H1 (cell line): ENCODE results near the gene SPTBN1. TPM values are rescaled to one million over a fixed set of nuclear protein-coding genes. Genes with fewer than 3 reads are reported as not detected.

Experiments used
- CTCF ChIA-PET: fragments of 300-600 bp; sonication (Branson Sonifier 250); formaldehyde crosslinking; loops from one replicate; lab custom pipeline; 2021; ENCODE audit not compliant: partially characterized antibody; lab: Charles Lee
- POLR2A ChIA-PET: fragments of 300-600 bp; sonication (Branson Sonifier 250); formaldehyde crosslinking; loops from one replicate; lab custom pipeline; 2021; ENCODE audit warnings: inconsistent platforms; ENCODE audit not compliant: partially characterized antibody; lab: Charles Lee
- DNase-seq, 2 experiments: peaks; one replicate each; pipeline versions ENCODE4 v3.0.0 to v3.0.0-alpha.2; 2010 to 2022; ENCODE audit warnings: low spot score in 2 of 2, low read depth in 1 of 2, mixed read lengths in 1 of 2
- FAIRE-seq: peaks from 2 replicates; lab custom pipeline; 2011; peaks lifted over from hg19 to GRCh38; lab: Jason Lieb, UNC
- H2AFZ ChIP-seq: 2 replicates; pipeline ENCODE4 v1.8.1; 2012; ENCODE audit warnings: low read length, inconsistent platforms
- H2AK5ac ChIP-seq: 2 replicates; pipeline ENCODE4 v1.6.1; 2013; ENCODE audit warnings: low read depth, low read length
- H2BK120ac ChIP-seq: replicated peaks from 2 replicates; pipeline ENCODE3; 2013; ENCODE audit warnings: low read depth, low read length, inconsistent platforms
- H2BK12ac ChIP-seq: 2 replicates; pipeline ENCODE4 v1.6.1; 2013; ENCODE audit warnings: low read depth, low read length
- H2BK15ac ChIP-seq: 2 replicates; pipeline ENCODE4 v1.6.1; 2013; ENCODE audit warnings: low read length
- H2BK20ac ChIP-seq: 2 replicates; pipeline ENCODE4 v1.6.1; 2013; ENCODE audit warnings: low read length
- H2BK5ac ChIP-seq: 2 replicates; pipeline ENCODE4 v1.6.1; 2013; ENCODE audit warnings: low read depth, low read length
- H3K14ac ChIP-seq: 2 replicates; pipeline ENCODE4 v1.6.1; 2013; ENCODE audit warnings: inconsistent platforms; ENCODE audit not compliant: insufficient read length
- H3K18ac ChIP-seq: 2 replicates; pipeline ENCODE4 v1.6.1; 2013; ENCODE audit warnings: low read length; ENCODE audit errors: extremely low read depth
- H3K23ac ChIP-seq: 2 replicates; pipeline ENCODE4 v1.6.1; 2013; ENCODE audit warnings: inconsistent platforms; ENCODE audit not compliant: insufficient read length
- H3K23me2 ChIP-seq: 2 replicates; pipeline ENCODE4 v1.6.1; 2013; ENCODE audit warnings: low read depth, low read length
- H3K27ac ChIP-seq: 2 replicates; pipeline ENCODE4 v1.6.1; 2011; ENCODE audit warnings: low read depth, low read length, inconsistent platforms
- H3K27me3 ChIP-seq, 4 experiments: replicated peaks in 1 of 4; 1 replicate in 1 of 4; 2 replicates in 3 of 4; pipeline versions ENCODE4 v1.6.1 to v1.8.1; 2011 to 2013; ENCODE audit warnings: low read length in 3 of 4, mild to moderate bottlenecking in 3 of 4, inconsistent platforms in 2 of 4, mixed read lengths in 2 of 4, moderate library complexity in 1 of 4; ENCODE audit not compliant: control insufficient read depth in 3 of 4, insufficient read depth in 3 of 4; ENCODE audit errors: extremely low read depth in 1 of 4
- H3K36me3 ChIP-seq, 4 experiments: 2 replicates each; pipeline versions ENCODE4 v1.6.1 to v1.8.1; 2011 to 2013; ENCODE audit warnings: mild to moderate bottlenecking in 4 of 4, low read length in 3 of 4, moderate library complexity in 2 of 4, control low read depth in 1 of 4, inconsistent platforms in 1 of 4; ENCODE audit not compliant: insufficient read depth in 4 of 4, control insufficient read depth in 2 of 4
- H3K4ac ChIP-seq: replicated peaks from 2 replicates; pipeline ENCODE3; 2013; ENCODE audit warnings: low read length, low read depth, mixed read lengths, inconsistent platforms; ENCODE audit not compliant: insufficient read length
- H3K4me1 ChIP-seq, 4 experiments: replicated peaks in 1 of 4; 1 replicate in 1 of 4; 2 replicates in 3 of 4; pipeline versions ENCODE4 v1.6.1 to v1.8.1; 2011 to 2013; ENCODE audit warnings: low read length in 3 of 4, inconsistent platforms in 2 of 4, mixed read lengths in 1 of 4; ENCODE audit not compliant: insufficient read depth in 4 of 4, control insufficient read depth in 3 of 4
- H3K4me2 ChIP-seq, 2 experiments: 2 replicates each; pipeline versions ENCODE4 v1.6.1 to v1.8.1; 2011 to 2013; ENCODE audit warnings: low read depth in 2 of 2, low read length in 2 of 2, control low read depth in 1 of 2, inconsistent platforms in 1 of 2, mild to moderate bottlenecking in 1 of 2; ENCODE audit not compliant: insufficient read depth in 1 of 2
- H3K4me3 ChIP-seq, 4 experiments: fragments of 200-600, 300-600 bp in 1 of 4; sonication (generic), shearing (Covaris generic), sonication (Bioruptor Twin) in 1 of 4; 2 replicates each; pipeline versions ENCODE4 v1.5.1 to v1.8.1; 2011 to 2016; ENCODE audit warnings: low read length in 4 of 4, low read depth in 3 of 4, control low read depth in 2 of 4, inconsistent platforms in 2 of 4, mild to moderate bottlenecking in 2 of 4, mixed read lengths in 1 of 4, moderate library complexity in 1 of 4; ENCODE audit not compliant: insufficient read depth in 2 of 4; ENCODE audit errors: extremely low read depth in 1 of 4
- H3K56ac ChIP-seq: replicated peaks from 2 replicates; pipeline ENCODE3; 2013; ENCODE audit warnings: low read depth, mild to moderate bottlenecking, mixed read lengths, low read length, inconsistent platforms; ENCODE audit not compliant: insufficient read length
- H3K79me1 ChIP-seq: 2 replicates; pipeline ENCODE4 v1.6.1; 2013; ENCODE audit warnings: low read depth, low read length, control low read depth
- H3K79me2 ChIP-seq, 2 experiments: 2 replicates each; pipeline versions ENCODE4 v1.6.1 to v1.8.1; 2012 to 2013; ENCODE audit warnings: low read length in 2 of 2, mild to moderate bottlenecking in 2 of 2, inconsistent platforms in 1 of 2; ENCODE audit not compliant: insufficient read depth in 2 of 2, control insufficient read depth in 1 of 2
- H3K9ac ChIP-seq, 4 experiments: replicated peaks in 1 of 4; 1 replicate in 1 of 4; 2 replicates in 3 of 4; pipeline versions ENCODE4 v1.6.1 to v1.8.1; 2011 to 2013; ENCODE audit warnings: low read depth in 3 of 4, low read length in 3 of 4, control low read depth in 2 of 4, mild to moderate bottlenecking in 2 of 4, moderate library complexity in 2 of 4, inconsistent platforms in 1 of 4; ENCODE audit errors: extremely low read depth in 1 of 4
- H3K9me3 ChIP-seq, 2 experiments: 2 replicates each; pipeline versions ENCODE4 v1.6.1 to v1.8.1; 2012 to 2013; ENCODE audit warnings: mild to moderate bottlenecking in 2 of 2, moderate library complexity in 2 of 2, control low read depth in 1 of 2, inconsistent platforms in 1 of 2, low read depth in 1 of 2, low read length in 1 of 2, mixed read lengths in 1 of 2; ENCODE audit not compliant: insufficient read depth in 2 of 2
- H4K20me1 ChIP-seq, 2 experiments: replicated peaks in 1 of 2; 2 replicates each; pipeline versions ENCODE3 to v1.8.1; 2011 to 2013; ENCODE audit warnings: inconsistent platforms in 2 of 2, low read length in 2 of 2, mild to moderate bottlenecking in 1 of 2; ENCODE audit not compliant: insufficient read depth in 2 of 2, control insufficient read depth in 1 of 2
- H4K5ac ChIP-seq: 2 replicates; pipeline ENCODE4 v1.6.1; 2013; ENCODE audit warnings: low read length, low read depth, mixed read lengths, inconsistent platforms; ENCODE audit not compliant: insufficient read length
- H4K8ac ChIP-seq: 2 replicates; pipeline ENCODE4 v1.8.0; 2013; ENCODE audit warnings: mild to moderate bottlenecking, moderate library complexity, low read length, inconsistent platforms; ENCODE audit not compliant: insufficient read depth; ENCODE audit errors: extremely low read depth
- H4K91ac ChIP-seq: replicated peaks from 2 replicates; pipeline ENCODE3; 2013; ENCODE audit warnings: low read length, mixed read lengths, inconsistent platforms; ENCODE audit not compliant: insufficient read length
- CREB1 ChIP-seq: IDR thresholded peaks from 2 replicates; pipeline ENCODE4 v1.6.1; 2012; ENCODE audit warnings: inconsistent platforms
- CTCF ChIP-seq, 3 experiments: IDR thresholded peaks; 1 replicate in 2 of 3; 2 replicates in 1 of 3; pipeline versions ENCODE4 v1.5.1 to v1.6.1; 2011; ENCODE audit warnings: low read length in 3 of 3, mild to moderate bottlenecking in 3 of 3, inconsistent platforms in 2 of 3, low read depth in 1 of 3, moderate library complexity in 1 of 3; ENCODE audit not compliant: insufficient read depth in 1 of 3; ENCODE audit errors: control extremely low read depth in 1 of 3
- KDM5A ChIP-seq: fragments of 200-600 bp; IDR thresholded peaks from 2 replicates; pipeline ENCODE4 v1.7.1; 2012; ENCODE audit warnings: mild to moderate bottlenecking, low read length, inconsistent platforms, mixed read lengths
- PHF8 ChIP-seq: fragments of 200-600 bp; sonication (generic); conservative IDR thresholded peaks from 2 replicates; pipeline ENCODE4 v1.7.1; 2012; ENCODE audit warnings: low read depth, mild to moderate bottlenecking, inconsistent platforms, low read length, moderate library complexity
- RBBP5 ChIP-seq: IDR thresholded peaks from 2 replicates; pipeline ENCODE4 v1.7.1; 2012; ENCODE audit warnings: low read depth, mild to moderate bottlenecking, inconsistent platforms, low read length, moderate library complexity, borderline replicate concordance
- WGBS, 2 experiments: shearing (Covaris generic) in 1 of 2; methylation state at CpG; one replicate each; pipeline versions ENCODE4 v1.1.6 to v1.1.7; 2013 to 2015; ENCODE audit warnings: low lambda C conversion rate in 2 of 2, mixed read lengths in 2 of 2, inconsistent platforms in 1 of 2, low coverage in 1 of 2, missing lambda C conversion rate in 1 of 2; ENCODE audit not compliant: insufficient replicate concordance in 2 of 2, insufficient coverage in 1 of 2, insufficient read length in 1 of 2; ENCODE audit errors: extremely low coverage in 1 of 2, missing lambda C conversion rate in 1 of 2; 5-methylcytosine and 5-hydroxymethylcytosine counted together
- polyA plus RNA-seq, 7 experiments: library from polyadenylated mRNA; depleted of rRNA in 3 of 7; stranded (reverse) in 5 of 7; unstranded in 2 of 7; fragments of >200 nt in 5 of 7; fragments of 200-250 nt in 2 of 7; gene quantifications; 1 replicate in 5 of 7; 2 replicates in 1 of 7; 4 replicates in 1 of 7; pipeline versions ENCODE4 v1.2.1 to v1.2.3, GENCODE V29; 2011 to 2013; ENCODE audit warnings: missing spikeins in 2 of 7, mixed read lengths in 2 of 7
- total RNA-seq: library from RNA; stranded (reverse); fragmentation: NEBNext Ultra II Directional; extraction: Animal tissue kit (Norgen Biotek cat#: 25700); gene quantifications from 2 replicates; pipeline ENCODE4 v1.2.1, GENCODE V29; 2021
- TF ChIP-seq, protein P1 (sequence below): IDR thresholded peaks from 2 replicates; pipeline ENCODE4 v1.6.1; 2011; ENCODE audit warnings: low read depth, mild to moderate bottlenecking, low read length; ENCODE audit not compliant: insufficient read depth

Gene SPTBN1
- total and polyA plus RNA-seq, 2 of the 8 experiments (the other 6 are each of a cell fraction or from before 2014, with no cell fraction given), result 31.8 to 180 TPM

DNA sequence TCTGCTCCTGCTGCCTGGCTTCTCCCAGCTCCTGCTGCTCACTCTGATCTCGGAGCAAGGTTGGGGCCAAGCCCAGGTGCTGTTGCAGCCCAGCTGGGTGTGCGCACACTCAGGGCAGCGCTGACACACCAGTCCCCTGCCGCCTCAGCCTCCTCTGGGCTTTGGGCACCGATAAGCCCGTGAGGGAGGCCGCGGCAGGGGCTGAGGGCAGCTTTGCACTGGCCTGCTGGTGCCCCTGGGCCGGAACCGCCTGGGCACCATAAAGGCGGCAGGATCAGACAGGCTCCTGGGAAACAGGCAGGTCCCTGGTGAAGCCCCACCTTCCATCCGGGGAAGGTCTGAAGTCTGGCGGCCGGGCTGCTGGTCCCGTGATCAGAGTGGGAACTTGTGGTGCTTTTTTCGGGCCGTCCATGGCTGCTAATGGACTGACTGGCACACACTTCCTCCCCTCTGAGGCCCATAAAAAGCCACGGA, 253.2 kb downstream of the SPTBN1 start:
- Histone ChIP-seq H3K9me3 (no peaks in the 10 kb centered on the region), H3K79me1 (no peaks in the 10 kb centered on the region), H4K8ac (peak overlapping the region; percentile 41), H4K5ac (no peak overlapping the region), H2AK5ac (no peak overlapping the region), H3K56ac (no peak overlapping the region), H3K23ac (no peak overlapping the region), H2BK12ac (no peak overlapping the region), H3K9ac (no peak overlapping the region), H3K4me2 (peak overlapping the region; percentile 89 to 90), H3K4me1 (peaks cover 0 to 8% (median under 1%) of the 10 kb centered on the region in 4 experiments; a peak in 4 of 7 replicates), H3K14ac (no peak overlapping the region), H3K27ac (no peak overlapping the region), H2BK20ac (no peak overlapping the region), H3K36me3 (no peaks in the 10 kb centered on the region), H3K4ac (no peak overlapping the region), H3K4me3 (peak overlapping the region; percentile 56 to 73 (median 63)), H2BK15ac (no peak overlapping the region), H2BK120ac (no peak overlapping the region), H4K20me1 (no peaks in the 10 kb centered on the region), H3K79me2 (no peaks in the 10 kb centered on the region), H4K91ac (no peak overlapping the region), H3K23me2 (peaks cover 8% of the 10 kb centered on the region; the same call in 1 of the 2 replicates), H2BK5ac (no peak overlapping the region), H2AFZ (peak overlapping the region; percentile 83), H3K27me3 (peaks cover 0 to 9% (median 5%) of the 10 kb centered on the region in 4 experiments; a peak in 4 of 7 replicates), H3K18ac (peak overlapping the region; percentile 25)
- TF ChIP-seq PHF8, result no peak
- no peak for TF ChIP-seq CTCF (IDR thresholded peaks at IDR 0.05; ENCODE audit: control extremely low read depth in 1 of 3, insufficient read depth in 1 of 3, low read depth in 1 of 3, low read length in 3 of 3)
- TF ChIP-seq RBBP5, result no peak
- TF ChIP-seq, protein P1, sequence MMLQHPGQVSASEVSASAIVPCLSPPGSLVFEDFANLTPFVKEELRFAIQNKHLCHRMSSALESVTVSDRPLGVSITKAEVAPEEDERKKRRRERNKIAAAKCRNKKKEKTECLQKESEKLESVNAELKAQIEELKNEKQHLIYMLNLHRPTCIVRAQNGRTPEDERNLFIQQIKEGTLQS, result no peak
- TF ChIP-seq KDM5A, result no peak
- no peak for TF ChIP-seq CREB1
- DNase-seq, result no peak
- POLR2A ChIA-PET, result interaction anchor here (1.2 kb wide), 1 partner anchor 11 kb away, joined by 5 read pairs; no protein-coding TSS in a partner anchor
- 36% methylated on average over 18 of the region's 18 CpGs; no CpG with 5 or more reads in 1 of the 2 experiments for WGBS, 2 experiments
- no peak for FAIRE-seq
- CTCF ChIA-PET, result interaction anchor here (0.6 to 9.5 kb wide), 12 partner anchors 13 to 602 kb away, joined by 3 to 179 read pairs (median 7); partner anchors contain the start of gene EML6
